T47D (cell line): Measurements from ENCODE around the gene MRPL52.
"Not testable (repeated sequence)": the region's sequence is repeated elsewhere in the genome, so short reads cannot be mapped to it uniquely, and the experiment has no call there.

Experiments used
- DNase-seq, 2 experiments: peaks; one replicate each; pipeline versions ENCODE4 v3.0.0 to v3.0.0-alpha.2; 2011 to 2012; ENCODE audit warnings: low read depth in 1 of 2, low spot score in 1 of 2
- JUND ChIP-seq: IDR thresholded peaks from 2 replicates; pipeline ENCODE4 v1.6.1; 2012; ENCODE audit warnings: low read depth
- in situ Hi-C: cut with HindIII; loops from 2 replicates; pipeline ENCODE4 v1.10.0; 2016; ENCODE audit warnings: low sequenced_read_pairs, low pct_unique_long_range_greater_than_20kb

The MRPL52 gene

DNA sequence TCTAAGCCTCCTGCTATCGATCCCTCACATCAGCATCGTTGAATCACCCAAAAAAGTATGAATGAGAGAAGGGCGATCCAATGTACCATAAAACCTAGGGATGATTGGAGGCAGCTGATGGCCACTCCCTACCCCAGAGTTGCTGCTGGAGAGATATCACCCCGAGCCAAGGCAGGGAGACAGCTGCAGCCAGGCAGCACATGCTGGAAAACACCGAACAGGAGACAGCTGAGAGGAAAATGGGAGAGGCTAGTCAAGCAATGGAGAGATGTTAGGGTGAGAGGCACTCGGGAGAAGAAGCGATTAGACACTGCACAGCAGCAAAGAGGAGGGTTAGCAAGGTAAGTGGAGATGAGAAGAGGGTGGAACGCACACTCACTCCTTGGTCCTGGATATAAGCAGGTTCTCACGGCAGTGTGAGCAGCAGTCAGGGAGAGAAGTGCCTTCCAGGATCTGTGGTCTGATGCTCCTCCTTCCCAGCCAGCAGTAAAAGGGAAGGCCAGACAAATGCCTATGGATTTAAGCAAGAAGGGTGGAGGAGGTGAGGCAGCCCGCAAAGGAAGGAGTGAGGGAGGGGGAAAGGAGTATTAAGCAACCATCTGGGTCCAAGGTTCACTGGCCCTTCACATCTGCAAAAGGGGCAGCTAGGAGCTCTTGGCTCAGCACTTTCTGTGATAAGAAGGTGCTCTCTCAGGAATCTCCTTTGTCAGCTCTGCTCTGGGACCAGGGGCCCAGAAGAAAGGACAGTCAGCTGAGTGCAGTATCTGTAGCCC is 14.6 kb upstream of the MRPL52 start, which contains the start of gene SLC7A7:
TSS of gene SLC7A7 (minus strand) at position 495 of the 773 bp plus-strand sequence. CDS start 2,037 bp downstream, outside the sequence.
- in situ Hi-C loops = no loop called here

DNA sequence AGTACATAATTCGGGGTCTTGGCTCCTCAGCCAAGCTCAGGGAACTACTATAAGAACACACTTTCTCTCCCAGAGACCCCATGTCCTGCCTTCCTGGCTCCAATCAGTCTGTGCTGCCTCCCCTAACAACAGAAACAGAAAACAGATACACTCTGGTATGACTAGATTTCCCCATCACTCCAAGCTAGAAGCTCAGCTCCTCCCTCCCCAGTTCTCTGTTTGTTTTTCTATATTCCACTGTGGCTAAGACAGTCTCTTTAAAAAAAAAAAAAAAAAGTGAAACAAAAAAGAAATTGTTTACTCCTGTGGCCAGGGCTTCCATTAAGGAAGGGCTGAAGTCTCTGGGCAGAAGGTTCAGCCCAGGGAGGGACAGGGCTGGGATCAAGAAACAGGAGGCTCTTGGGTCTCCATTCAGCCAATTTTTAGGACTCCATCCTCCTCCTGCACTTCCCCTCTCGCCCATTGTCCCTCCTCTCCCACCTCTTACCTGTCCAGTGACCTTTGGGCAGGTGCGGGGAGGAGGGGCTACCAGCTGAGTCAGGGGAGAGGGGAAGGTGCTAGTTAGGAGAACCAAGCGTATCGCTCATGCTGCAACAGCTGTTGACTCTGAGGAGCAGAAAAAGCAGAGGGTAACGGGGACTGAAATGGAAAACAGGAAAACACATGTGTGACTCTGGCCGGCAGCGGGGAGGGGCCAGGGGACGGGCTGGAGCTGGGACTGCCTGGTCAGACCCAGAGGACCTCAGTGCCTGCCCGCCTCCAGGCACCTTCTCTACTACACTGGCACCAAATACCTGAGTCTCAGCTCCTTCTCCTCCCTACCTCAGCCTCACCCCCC is 10.3 kb upstream of the MRPL52 start:
- in situ Hi-C loops = no loop called here
- DNase-seq = no peak
- no peak for TF ChIP-seq JUND

More for the DNA sequence above, 14.6 kb upstream of the MRPL52 start, which contains the start of gene SLC7A7:
- no peak for TF ChIP-seq JUND
- DNase-seq = no peak

DNA sequence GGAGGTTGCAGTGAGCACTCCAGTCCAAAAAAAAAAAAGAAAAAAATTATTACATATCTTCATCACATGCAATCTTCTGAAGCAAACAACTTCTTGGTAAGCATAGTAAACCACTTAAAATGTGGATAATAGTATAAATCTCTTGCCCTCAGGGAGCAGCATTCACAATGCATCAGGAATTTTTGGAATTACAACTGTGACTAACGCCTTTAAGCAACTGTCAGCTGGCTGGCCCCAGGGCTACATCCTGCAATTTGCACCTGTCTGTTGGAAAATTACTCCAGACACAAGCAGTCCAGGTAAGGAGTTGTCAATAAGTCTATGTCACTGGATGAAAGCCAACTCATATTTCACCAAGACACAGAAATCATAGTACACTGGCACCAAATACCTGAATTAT is 9.0 kb upstream of the MRPL52 start:
- TF ChIP-seq JUND = no peak
- peak in 1 of 2 experiments; percentile 56 for DNase-seq
- in situ Hi-C loops = no loop called here

DNA sequence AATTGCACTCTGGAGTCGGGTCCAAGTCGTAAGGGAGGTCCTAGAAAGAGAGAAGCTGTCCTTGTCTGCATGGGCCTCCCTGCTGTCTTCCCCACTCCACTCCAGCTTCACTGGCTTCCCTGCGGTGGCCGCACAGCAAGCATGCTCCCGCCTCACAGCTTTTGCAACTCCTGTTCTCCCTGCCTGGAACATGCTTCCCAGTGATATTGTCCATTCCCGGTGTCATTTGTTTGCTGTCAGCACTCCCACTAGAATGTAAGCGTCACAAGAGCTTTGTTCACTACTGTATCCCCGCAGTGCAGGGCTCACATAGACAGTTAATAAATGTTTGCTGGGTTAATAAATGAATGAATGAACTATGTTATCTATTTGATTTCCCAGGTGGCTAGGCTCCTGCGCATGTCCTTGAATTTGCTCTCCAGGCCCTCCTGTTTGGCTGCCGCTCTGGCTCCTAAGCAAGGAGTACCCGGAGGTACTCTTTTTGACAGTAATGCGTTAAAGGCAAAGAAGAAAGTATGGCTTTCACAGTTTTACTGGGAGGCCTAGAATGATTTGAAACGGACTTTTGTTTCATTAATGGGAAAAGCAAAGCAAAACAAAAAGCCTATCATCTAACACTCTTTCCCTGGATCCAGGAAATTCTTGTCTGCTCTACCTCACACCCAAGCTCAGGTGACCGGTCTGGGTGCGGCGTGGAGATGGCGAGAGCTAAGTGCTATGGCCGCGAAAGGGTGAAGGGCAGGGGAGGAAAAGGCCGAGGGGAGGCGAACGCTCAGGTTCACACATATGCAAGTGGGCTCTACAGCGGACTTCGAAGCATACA is 8.3 kb upstream of the MRPL52 start:
- TF ChIP-seq JUND = no peak
- in situ Hi-C loops = no loop called here
- DNase-seq = no peak

DNA sequence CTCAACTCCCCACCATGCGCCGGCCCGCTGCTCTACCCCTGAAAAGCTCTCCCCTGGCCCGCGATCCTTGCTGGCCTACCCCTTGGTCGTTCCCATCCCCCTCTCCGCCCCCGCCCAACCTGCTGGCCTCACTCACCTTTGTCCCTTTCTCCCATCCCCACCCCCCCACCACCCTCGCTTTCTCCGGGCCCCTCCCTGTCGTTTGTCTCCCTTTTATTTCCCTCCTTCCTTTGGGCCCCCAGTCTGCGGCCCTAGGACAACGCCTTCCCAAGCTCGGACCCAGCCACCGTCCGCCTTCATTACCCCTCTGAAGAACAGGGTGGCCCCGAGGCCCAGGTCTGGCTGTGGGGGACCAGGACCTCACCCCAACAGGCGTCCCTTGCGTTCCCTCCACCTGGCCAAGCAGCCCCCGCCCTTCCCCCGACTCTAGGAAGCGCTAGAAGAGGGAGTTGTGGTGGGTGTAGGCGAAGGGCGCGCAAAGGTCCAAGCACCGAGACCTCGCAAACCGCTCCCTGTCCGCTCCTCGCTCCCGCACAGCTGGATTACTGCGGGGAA is 7.6 kb upstream of the MRPL52 start:
- TF ChIP-seq JUND = no peak
- no peak for DNase-seq
- in situ Hi-C loops = no loop called here

DNA sequence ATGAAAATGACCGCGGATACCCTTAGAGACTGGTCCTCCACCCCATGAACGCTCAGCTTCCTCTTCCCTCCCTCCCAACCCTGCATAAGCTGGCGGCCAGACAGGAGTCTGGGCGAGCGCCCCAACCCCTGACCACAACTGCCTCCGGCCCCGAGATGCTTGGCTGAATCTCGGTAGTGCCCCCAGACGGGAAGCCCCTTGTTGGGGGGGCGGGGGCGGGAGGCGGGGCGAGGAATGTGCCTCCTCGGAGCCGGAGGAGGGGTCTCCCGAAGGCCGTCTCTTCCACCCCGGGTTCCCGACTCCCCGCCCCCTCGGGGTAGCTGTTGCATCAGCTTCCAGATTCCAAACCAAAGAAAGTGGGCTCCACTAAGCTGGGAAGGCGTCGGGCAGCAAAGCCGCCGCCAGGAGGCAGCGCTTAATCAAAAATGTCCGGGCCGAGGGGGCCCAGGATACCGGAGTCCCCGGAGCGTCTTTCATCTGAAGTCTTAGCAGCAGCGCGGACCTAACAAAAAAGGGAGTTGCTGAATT is 7.1 kb upstream of the MRPL52 start:
- no peak for TF ChIP-seq JUND
- in situ Hi-C loops = no loop called here
- DNase-seq = peak in 1 of 2 experiments; percentile 69

DNA sequence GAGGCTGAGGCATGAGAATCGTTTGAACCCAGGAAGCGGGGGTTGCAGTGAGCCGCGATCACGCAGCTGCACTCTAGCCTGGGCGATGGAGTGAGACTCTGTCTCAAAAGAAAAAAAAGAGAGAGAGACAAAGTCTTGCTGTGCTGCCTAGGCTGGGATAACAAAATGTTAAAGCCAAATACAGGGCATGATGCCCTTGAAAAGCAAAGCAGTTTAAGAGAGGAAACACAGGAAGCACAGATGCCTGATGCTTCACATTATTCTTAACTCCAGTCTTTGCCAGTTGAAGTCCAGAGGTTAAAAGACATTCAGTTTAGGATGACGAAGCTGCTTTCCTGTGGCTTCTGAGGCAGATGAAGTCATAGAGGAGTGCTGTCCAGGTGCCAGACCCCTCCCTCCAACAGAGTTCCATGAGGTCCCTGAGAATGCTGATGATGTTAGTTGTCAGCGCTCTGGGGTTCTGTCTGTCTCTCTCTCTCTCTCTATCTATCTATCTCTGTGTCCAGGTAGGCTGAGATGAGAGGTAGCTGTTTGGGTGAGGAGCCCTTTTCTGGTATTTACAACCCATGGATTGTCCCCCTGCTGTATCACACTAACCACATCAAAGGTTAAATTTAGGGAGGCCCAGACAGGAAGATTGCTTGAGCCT is 4.9 kb upstream of the MRPL52 start:
- DNase-seq = no peak
- in situ Hi-C loops = no loop called here
- TF ChIP-seq JUND = no peak

DNA sequence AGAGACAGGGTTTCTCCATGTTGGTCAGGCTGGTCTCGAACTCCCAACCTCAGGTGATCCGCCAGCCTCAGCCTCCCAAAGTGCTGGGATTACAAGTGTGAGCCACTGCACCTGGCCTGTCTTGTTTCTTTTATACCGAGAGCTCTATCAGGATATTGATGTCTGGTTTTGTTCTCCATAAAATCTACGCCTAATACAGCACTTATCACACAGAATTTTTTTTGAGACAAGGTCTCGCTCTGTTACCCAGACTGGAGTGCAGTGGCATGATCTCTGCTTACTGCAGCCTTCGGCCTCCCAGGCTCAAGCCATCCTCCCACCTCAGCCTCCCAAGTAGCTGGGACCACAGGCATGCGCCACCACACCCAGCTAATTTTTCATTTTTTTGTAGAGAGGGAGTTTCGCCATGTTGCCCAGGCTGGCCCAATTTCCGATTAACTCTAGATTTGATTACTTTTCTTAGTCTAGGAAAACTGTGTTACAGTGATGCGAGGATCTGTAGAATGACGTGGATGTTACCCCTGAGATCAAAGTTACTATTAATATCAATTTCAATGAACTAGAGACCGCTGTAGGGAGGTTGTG is 519 bp upstream of the MRPL52 start:
- in situ Hi-C loops, DNase-seq: not testable (repeated sequence)

DNA sequence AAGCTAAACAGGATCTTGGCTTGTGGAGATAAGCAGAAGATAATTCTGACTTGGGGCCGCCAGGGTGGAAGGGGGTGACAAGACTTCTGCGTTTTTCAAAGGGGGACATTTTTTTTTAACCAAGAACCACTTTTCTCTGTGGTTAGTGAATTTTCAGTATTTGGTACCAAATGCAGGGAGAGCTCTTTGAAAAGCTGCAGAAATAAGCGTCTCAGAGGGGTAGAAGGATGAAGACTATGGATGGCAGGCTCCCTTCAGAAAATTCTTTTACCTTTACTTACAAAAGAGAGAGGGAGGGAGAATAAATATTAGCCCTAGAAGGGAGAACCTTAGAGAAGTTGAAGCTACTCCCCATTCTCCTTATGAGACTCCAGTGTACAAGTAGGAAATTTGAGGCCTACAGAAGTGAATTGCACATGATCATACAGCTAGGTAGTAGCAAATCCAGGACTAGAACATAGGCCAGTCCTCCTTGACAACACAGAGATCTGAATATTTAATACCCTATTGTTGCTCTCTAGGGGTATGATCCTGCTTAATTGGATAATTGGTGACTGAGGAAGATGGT is 840 bp downstream of the MRPL52 start:
- in situ Hi-C loops = no loop called here
- no peak for TF ChIP-seq JUND
- no peak for DNase-seq

DNA sequence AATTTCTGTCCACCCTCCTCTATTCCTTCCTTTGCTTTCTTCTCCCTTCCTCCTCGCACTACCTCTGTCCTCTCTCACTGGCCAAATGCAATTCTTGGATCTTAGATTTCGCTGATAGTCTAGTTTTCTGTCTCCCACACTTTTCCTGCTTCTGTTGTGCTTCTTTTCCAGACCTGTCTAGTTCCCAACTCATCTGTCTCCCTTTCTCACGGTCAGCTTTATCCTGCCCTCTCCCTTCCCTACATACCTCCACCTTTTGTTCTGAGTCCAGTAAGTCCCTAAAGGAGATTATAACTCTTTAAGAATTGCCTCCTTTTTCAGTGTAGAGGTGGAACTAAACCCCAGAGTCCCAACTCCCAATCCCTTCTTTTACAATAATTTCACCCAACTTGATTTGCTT is 5.8 kb downstream of the MRPL52 start:
- in situ Hi-C loops = no loop called here
- no peak for TF ChIP-seq JUND
- no peak for DNase-seq
